ENCODE data around the gene SEC22C.

DNA sequence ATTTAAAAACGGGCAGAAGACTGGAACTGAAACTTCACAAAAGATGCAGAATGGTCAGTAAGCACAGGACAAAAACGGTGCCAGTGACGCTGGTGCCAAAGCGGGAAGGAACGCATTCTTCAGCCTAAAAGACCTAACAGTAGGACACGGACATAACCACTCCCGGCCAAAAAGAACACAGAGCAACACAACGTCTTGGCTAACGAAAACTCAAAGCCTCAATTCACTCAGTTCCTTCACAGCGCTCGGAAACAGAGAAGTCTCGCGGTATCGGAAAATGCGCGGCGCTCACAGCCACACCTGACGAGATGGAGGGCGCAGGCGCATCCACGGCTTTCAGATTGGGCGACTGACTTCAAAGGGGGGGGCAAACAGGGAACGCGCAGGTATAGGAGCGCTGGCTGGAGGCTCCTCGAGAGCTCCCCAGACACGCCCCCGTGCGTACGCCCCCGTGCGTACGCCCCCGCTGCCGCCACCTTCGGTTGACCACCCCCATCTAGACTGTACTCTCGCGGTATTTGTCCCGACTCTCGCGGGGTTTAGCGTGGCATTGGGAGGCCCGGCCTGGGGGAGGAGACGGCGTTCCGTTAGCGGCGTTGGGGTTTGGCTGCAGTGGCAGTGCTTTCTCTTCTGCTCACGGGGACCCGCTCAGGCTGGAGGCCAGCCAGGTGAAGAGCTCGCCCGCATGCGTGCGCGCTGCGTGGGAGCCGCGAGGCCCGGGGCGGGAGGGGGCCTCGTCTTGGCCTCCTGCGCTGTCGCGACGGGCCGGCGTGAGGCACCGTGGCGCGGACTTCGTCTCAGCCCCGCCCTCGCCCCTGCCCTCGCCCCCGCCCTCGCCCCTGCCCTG lies 18.6 kb upstream of the SEC22C start, which contains the start of gene NKTR:
- TF ChIP-seq CTCF (IDR thresholded peaks at IDR 0.05) (peak in 2 of 4 donors; percentile 20 to 27), POLR2A (IDR thresholded peaks at IDR 0.05) (peak; percentile 85)
